Ishikawa (cell line): Measurements from ENCODE around the gene HS3ST5.

Experiments used
- CREB1 ChIP-seq: IDR thresholded peaks from 2 replicates; pipeline ENCODE4 v1.6.1; 2012; ENCODE audit warnings: low read depth
- ZBTB7A ChIP-seq: IDR thresholded peaks from 2 replicates; pipeline ENCODE4 v1.6.1; 2012; ENCODE audit warnings: low read depth

DNA sequence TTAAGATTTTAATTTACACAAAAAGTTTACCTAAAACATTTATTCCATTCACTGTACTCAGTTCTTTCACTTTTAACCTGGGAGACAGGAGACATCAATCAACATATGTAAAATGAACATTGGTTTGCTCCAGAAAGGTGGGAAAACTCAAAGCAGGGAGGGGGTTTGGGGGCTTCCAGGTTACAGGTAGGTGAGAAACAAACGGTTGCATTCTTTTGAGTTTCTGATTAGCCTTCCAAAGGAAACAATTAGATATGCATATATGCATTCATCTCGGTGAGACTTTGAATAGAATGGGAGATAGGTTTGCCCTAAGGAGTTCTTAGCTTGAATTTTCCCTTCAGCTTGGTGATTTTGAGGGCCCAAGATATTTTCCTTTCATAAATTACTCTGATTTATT is 333.6 kb downstream of the HS3ST5 start:
- TF ChIP-seq CREB1: no peak
- no peak for TF ChIP-seq ZBTB7A
